HG03457 (cell line): ENCODE data around the gene TMEM184A.

Experiments used
- ATAC-seq: cut with Tn5 transposase; IDR thresholded peaks from one replicate; pipeline ENCODE4 v1.9.1; 2021; ENCODE audit warnings: moderate number of reproducible peaks; ENCODE audit not compliant: unreplicated experiment

Gene TMEM184A

DNA sequence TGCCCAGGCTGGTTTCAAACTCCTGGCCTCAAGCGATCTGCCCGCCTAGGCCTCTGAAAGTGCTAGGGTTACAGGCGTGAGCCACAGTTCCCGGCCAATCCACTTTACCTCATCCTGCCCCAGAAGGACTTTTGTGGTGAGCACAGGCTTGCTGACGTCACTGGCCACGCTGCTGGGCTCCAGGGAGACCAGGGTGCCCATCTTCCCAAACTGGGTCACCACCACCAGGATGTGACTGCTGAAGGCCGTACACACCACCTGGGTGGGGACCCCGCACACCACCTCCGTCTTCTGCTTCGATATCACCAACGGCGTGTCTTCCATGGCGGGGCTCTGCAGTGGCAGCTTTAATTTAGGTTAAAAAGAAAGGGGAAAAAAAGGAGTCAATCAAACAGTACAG is 13.0 kb upstream of the TMEM184A start:
- no peak for ATAC-seq

- ATAC-seq: no peak
Observed at GRCh38 chr7:1567896-1568510, 12.0 kb upstream of the TMEM184A start.

DNA sequence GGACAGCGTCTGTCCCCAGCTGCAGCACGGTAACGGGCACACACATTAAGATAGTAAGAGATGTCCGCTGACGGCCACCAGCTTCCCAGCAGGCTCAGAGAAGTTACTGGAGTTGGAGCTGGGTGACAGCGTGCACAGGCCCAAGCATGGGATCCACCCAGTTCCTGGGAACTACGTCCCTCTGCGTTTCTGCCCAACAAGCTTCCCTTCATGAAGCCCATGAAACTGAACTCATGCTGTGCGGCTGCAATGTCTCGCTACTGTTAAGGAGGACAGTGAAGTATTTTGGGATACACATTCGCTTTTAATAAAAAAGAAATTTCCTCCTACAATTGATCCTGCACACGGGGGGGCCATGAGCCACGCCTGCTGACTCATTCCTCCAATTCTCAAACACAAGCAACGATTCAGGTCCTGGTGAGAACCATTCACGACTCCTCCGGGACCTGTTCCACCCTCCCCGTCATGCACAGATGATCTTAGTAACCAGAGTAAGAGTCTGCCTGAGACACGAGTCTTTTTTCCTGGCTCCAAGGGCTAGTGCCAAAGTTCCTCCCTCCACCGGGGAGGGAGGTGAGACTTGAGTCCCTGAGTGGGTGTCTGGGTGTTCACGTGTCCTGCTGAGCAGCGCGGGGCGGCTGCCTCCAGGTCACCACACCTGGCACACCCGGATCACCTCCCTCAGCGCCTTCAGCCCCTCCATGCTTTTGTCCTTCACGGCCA is 11.2 kb upstream of the TMEM184A start:
- ATAC-seq: no peak

DNA sequence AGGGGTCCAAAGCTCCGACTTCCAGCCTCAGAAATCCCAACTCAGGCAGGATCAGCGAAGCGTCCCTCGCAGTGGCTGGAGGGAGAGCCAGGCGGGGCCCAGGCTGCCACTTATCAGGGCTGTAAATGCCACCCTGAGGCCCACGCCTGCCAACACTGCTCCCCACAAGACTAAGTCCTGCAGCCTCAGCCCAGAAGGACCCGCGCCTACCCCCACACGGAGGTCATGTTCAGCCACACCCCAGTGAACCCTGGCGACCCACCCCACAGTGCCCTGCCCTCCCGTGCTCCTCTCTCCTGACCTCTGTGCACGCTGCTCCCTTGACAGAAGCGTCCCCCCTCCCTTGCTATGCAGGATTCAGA is 10.7 kb upstream of the TMEM184A start:
- no peak for ATAC-seq

DNA sequence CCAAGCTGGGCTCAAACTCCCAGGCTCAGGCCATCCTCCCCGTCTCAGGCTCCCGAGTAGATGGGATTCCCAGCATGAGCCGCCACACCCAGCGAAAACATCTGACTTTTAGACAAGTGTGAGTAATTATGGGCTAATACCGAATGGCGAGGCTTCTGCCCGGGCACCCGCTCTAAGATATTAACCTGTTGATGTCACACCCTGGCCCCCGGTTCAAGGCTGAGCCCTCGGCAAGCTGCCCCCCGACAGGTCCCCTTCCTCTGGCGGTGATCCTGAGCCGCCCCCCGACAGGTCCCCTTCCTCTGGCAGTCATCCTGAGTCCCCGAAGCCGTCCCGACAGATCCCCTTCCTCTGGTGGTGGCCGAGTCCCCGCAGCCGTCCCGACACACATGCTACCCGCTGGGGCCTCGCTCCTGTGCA is 8.6 kb upstream of the TMEM184A start:
- ATAC-seq: no peak

DNA sequence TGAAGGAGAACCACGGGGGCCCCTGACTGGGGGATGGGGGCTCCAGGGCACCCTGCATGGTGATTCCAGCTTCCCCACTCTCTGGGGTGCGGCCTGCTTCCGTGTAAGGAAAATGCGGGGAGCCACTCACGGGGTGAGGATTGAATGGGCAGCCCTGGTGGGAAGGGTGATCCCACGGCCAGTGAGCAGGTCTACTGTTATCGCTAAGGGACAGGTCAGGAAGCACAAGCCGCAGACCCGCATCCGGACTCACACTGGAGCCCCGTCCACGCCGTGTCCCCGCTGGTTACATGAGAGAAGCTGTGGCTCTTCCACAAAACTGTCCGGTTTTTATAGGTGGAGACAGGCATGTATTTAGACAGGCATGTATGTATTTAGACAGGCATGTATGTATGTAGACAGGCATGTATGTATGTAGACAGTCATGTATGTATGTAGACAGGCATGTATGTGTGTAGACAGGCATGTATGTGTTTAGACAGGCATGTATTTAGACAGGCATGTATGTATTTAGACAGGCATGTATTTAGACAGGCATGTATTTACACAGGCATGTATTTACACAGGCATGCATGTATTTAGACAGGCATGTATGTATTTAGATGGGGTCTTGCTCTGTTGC is 8.1 kb upstream of the TMEM184A start:
- no peak for ATAC-seq

DNA sequence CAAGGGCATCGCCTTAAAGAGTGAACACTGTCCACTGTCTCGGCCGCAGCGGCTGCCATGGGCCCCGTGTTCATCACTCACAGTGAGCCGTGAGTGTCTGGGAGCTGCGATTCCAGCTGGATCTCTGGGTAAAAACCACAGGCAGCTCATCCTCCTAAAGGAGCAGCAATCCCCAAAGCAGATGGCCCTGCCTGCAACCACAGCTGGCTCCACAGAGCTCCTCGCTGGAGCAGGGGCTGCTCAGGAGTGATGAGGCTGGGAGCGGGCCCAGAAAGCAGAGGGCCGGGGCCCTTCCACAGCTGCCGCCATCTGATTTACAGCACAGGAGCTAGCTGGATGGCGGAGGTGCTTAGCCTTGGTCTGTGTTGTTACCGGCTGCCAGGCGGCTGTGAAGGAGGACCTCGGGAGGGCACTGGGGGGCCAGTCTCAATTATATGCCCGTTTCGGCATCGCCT is 6.6 kb upstream of the TMEM184A start:
- no peak for ATAC-seq

GRCh38 chr7:1562116-1562515 is 6.1 kb upstream of the TMEM184A start:
- no peak for ATAC-seq

- ATAC-seq: no peak
Observed at GRCh38 chr7:1561036-1561940, 5.3 kb upstream of the TMEM184A start.

DNA sequence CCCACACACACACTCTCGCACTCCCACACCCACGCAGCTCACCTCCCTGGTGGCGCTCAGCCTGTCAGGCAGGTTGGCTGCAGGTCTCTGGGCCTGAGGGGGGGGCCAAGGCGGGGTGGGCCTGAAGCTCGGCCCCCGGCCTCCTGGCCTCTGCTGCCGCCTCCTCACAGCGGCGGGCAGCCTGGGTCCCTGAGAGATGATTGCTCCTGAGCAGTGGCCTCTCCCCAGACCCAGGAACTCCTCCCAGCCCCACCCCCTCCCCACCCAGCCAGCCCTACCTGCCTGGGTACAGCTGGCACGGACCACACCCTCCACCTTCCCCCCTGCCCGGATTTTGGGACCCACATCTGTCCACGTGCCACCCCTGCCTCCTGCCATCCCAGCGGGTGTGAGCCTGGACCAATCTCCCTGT is 4.6 kb upstream of the TMEM184A start:
- no peak for ATAC-seq

DNA sequence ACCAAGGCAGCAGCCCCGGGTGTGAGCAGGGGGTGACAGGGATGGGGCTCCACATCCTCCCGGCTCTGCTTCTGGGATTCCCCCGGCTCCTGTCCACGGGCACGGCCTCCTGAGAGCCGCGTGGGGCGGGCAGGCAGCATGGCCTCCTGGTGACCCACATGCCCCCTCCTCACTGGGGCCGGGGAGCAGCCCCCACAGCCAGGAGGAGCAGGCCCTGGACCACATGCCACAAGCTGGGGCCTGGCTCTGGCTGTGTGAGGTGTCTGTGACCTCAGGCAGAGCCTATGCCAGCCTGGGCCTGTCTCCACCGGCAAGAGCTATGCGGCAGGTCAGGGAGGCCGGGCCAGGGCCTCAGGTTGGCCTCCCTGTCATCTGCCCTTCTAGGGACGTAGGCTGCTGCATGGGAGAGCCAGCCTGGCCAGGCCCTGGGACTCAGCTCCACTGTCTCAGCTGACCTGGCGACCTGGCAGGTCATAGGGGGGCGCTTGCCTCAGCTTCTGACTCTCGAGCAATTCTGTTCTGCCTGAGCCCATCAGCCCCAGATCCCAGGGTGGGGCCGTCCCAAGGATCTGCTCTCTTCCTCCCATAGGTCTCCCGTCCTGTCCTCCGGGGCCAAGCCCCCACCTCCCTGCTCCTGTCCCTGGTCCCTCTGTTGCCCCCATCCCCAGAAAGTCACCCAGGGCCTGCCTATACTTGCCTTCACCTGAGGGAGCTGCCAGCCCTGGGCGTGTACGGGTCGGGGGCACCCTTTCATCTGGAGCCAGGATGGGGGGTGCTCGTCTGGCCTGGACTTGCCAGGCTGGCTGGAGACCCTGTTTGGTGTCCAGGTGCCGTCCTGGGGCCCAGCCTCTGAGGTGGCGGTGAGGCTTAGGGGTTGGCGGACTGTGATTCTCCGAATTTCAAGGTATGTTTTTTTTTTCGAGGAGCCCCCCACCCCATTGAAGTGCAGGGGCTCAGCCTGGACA is 3.9 kb upstream of the TMEM184A start:
- no peak for ATAC-seq

DNA sequence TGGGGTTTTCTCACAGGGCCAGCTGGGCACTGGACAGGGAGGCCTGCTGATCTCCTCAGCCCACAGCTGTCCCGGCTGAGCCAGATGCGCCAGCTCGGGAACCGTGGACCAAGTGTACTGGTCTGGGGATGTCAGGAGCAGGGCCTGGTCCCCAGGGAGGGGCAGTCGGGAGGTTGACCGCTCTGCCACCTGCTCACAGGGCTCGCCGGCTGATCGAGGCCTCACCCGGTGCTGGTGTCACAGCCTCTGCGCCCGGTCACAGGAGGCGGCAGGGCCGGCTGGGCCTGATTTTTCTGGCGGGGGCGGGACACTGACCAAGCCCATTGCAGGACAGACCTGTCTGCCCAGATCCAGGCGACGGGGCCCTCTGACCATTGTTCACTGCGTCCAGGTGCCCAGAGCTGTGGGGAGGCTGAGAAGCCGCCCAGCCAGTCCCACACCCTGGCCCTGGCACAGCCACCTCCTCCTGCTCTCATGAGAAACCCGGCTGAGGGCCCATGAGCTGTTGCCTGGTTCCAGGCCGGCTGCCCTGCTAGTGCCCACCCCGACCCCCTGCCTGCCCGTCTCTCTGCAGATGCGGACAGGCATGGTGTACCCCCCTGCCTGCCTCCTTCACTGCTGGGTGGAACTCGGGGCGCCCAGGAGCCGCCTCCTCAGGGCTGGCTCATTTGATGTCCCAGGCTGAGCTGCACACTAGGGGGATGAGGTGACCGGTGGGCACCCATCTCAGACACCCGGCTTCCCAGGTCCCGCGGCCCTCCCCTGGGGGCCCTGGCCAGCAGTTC is 3.0 kb upstream of the TMEM184A start:
- ATAC-seq: no peak

DNA sequence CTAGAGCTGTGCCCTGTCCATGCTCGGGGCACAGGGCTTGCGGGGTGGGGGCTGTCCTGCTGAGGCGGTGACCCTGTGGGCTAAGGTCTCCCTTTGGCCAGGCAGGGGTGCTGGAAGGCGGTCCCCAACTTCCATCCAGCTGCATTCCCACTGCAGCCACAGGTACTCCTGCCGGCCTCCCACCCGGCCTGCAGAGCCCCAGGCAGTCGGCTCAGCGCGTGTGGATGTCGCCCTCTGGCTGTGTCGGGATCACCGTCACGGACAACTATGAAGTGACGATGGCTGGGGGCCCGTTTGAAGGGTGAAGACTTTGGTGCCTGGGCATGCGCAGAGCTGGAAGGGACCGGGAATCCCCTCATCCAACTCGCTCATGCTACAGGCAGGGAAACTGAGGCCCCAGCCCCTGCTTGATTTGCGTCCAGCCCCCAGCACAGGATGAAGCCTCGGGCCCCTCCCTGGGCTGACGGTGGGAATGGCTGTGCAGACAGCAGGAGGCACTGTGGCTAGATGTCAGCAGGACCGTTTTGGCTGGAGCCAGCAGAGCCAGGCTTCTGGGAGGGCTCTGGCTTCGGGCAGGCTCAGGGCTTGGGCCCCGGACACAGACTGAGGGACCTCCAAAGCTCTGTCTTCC is 2.3 kb upstream of the TMEM184A start:
- ATAC-seq: no peak

DNA sequence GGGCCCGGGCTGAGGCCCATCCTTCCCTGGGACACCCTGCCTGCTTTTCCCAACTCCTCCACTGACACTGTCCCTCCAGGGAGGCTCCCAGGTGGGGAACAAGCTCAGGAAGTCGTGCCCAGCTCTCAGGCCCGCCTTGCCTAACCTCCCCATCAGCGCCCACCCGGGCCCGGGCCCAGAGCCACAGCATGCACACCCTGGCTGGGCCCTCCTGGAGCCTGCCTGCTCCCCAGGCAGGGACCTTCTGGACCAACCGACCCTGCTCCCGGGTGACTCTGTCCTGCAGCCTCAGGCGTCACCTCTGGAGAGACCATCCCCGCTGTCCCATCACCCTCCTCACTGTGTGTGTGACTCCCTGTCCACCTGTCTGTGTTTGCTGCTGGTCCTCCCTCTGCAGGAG is 1.8 kb upstream of the TMEM184A start:
- no peak for ATAC-seq

DNA sequence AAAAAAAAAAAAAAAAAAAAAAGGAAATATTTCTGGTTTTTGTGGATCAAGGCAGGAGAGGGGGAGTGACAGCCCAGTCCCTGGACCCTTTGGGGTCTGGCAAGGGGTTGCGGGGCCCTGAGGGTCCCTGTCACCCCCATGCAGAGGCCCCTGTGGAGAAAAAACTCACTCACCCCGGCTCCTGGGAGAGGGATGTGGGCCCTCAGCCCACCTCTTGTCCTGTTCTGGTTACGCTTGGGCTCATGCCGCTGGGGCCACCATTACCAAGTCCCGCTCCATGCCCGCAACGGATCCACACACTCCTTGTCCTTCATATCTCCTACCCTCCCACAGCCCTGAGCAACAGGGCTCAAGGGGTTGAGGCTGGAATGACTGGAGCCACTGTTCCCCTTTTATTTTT is 1.0 kb upstream of the TMEM184A start:
- ATAC-seq: no peak

DNA sequence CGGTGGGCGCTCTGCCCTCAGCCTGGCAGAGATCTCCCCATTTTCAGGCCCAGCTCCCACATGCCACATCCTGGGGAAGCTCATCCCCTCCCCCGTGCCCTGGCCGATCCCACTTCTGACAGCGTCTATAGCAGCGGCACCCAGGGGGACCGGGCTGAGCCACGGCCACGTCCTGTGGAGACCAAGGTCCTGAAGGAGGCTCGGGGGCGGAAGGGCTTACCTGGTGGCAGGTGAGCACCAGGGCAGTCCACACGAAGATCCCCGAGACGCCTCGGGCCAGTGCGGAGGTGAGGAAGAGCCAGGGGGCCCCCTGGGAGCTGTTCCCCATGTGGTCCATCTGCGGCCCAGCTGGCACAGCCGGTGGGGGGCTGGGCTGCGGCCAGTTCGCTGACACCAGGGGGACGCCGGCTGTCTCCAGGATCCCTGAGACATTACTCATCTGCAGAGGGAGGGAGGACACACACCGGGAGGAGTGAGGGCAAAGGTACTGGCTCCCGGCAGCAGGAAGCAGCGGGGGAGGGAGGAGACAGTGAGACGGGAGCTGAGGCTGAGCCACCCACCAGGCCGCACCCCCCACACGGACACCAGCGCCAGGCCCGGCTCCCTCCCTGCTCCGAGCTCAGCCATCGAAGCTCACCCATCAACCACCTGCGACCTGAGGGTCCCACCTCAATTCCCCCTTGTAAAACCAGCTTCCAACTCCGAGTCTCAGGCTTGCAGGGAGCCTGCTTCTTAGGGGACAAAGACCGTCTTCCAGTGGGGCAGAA is 776 bp downstream of the TMEM184A start:
- no peak for ATAC-seq

DNA sequence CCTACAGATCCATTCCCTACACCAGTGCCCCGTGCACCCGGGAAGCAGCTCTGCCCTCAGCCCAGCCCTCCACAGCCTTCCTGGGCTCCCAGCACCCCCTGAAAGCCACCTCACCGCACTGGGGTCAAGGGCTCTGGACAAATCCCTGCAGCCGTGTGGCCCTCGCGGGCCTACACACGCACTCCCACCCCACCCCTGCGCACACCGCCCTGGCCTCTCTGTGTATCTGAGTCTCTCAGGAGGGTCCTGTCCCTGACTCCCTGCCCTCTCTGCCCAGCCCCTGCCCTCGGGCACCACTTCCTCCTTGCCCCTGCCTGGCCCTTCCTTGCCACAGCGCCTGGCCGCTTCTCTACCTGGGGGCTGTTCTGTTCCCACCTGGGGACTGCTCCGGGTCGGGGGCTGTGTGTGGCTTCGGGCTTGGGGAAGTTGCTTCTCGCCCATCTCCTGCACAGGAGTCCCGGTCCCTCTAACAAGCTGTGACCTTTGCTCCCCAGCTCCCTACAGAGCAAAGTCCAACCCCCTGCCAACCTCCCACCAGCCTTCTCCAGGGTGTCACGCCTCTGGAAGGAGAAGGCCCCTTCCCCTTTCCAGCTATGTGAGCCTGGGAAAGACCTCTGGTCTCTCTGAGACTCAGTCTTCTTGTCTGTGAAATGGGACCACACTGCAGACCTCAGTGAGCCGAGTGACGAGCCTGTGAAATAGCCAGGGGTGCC is 1.5 kb downstream of the TMEM184A start:
- ATAC-seq: no peak
